ENCODE data around the gene WBP1L. TPM values are rescaled to one million over a fixed set of nuclear protein-coding genes. Genes with fewer than 3 reads are reported as not detected.

WBP1L gene
- total and polyA plus RNA-seq, 2 of the 13 experiments (the other 11 are each of a cell fraction or from before 2014, with no cell fraction given): 8.3 to 12.3 TPM

DNA sequence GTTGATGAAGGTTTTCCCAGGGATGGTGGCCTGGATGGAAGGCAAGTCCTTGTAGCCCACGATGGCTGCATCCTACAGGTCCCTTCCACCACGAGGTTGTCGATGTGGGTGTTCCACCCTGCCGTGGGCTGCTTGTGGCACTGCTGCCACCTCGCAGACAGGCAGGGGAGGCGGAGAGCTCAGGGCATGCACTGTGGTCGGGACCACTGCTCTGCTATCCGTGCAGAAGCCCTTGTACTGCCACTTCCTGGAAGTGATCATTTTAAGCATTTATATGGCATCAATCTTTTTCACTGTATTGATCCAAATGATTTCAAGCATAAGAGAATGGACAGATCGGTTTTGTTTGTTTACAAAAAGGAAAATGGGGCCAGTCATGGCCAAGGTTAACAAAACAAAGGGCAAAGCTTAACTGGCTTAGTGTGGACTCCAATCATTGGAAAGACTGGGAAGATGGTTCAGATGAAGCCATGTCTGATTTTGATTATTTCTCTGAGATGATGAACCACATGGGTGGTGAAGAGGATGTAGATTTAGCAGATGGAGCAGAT, 101.7 kb downstream of the WBP1L start (continued):
- TF ChIP-seq, protein P1, sequence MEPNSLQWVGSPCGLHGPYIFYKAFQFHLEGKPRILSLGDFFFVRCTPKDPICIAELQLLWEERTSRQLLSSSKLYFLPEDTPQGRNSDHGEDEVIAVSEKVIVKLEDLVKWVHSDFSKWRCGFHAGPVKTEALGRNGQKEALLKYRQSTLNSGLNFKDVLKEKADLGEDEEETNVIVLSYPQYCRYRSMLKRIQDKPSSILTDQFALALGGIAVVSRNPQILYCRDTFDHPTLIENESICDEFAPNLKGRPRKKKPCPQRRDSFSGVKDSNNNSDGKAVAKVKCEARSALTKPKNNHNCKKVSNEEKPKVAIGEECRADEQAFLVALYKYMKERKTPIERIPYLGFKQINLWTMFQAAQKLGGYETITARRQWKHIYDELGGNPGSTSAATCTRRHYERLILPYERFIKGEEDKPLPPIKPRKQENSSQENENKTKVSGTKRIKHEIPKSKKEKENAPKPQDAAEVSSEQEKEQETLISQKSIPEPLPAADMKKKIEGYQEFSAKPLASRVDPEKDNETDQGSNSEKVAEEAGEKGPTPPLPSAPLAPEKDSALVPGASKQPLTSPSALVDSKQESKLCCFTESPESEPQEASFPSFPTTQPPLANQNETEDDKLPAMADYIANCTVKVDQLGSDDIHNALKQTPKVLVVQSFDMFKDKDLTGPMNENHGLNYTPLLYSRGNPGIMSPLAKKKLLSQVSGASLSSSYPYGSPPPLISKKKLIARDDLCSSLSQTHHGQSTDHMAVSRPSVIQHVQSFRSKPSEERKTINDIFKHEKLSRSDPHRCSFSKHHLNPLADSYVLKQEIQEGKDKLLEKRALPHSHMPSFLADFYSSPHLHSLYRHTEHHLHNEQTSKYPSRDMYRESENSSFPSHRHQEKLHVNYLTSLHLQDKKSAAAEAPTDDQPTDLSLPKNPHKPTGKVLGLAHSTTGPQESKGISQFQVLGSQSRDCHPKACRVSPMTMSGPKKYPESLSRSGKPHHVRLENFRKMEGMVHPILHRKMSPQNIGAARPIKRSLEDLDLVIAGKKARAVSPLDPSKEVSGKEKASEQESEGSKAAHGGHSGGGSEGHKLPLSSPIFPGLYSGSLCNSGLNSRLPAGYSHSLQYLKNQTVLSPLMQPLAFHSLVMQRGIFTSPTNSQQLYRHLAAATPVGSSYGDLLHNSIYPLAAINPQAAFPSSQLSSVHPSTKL (CRISPR knock-in tag; IDR thresholded peaks at IDR 0.05): peak; percentile 45; the same call in 1 of the 2 replicates
- peak; percentile 25; the same call in 1 of the 2 replicates for TF ChIP-seq THAP11 (CRISPR knock-in tag; IDR thresholded peaks at IDR 0.05)
- TF ChIP-seq, protein P2, sequence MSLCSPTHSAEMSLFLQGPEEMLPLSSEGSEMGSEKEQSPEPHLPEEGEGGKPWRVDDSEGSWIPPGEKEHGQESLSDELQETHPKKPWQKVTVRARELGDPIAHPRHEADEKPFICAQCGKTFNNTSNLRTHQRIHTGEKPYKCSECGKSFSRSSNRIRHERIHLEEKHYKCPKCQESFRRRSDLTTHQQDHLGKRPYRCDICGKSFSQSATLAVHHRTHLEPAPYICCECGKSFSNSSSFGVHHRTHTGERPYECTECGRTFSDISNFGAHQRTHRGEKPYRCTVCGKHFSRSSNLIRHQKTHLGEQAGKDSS (CRISPR knock-in tag; IDR thresholded peaks at IDR 0.05; ENCODE audit: borderline replicate concordance, low read depth): no peak
- TF ChIP-seq SAFB2 (CRISPR knock-in tag; IDR thresholded peaks at IDR 0.05; ENCODE audit: borderline replicate concordance, low read depth): no peak
- no peak for TF ChIP-seq SIN3A (IDR thresholded peaks at IDR 0.05; ENCODE audit: borderline replicate concordance, low read depth, low read length)
- TF ChIP-seq, protein P3, sequence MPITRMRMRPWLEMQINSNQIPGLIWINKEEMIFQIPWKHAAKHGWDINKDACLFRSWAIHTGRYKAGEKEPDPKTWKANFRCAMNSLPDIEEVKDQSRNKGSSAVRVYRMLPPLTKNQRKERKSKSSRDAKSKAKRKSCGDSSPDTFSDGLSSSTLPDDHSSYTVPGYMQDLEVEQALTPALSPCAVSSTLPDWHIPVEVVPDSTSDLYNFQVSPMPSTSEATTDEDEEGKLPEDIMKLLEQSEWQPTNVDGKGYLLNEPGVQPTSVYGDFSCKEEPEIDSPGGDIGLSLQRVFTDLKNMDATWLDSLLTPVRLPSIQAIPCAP (CRISPR knock-in tag; IDR thresholded peaks at IDR 0.05; ENCODE audit: low read depth): no peak
- TF ChIP-seq HNF4A (CRISPR knock-in tag; IDR thresholded peaks at IDR 0.05): peak; percentile 43; the same call in 1 of the 2 replicates
- no peak for TF ChIP-seq PPARG (CRISPR knock-in tag; conservative IDR thresholded peaks at IDR 0.05)
- no peak for TF ChIP-seq ZNF737 (CRISPR knock-in tag; IDR thresholded peaks at IDR 0.05; ENCODE audit: borderline replicate concordance)
- TF ChIP-seq, protein P4, sequence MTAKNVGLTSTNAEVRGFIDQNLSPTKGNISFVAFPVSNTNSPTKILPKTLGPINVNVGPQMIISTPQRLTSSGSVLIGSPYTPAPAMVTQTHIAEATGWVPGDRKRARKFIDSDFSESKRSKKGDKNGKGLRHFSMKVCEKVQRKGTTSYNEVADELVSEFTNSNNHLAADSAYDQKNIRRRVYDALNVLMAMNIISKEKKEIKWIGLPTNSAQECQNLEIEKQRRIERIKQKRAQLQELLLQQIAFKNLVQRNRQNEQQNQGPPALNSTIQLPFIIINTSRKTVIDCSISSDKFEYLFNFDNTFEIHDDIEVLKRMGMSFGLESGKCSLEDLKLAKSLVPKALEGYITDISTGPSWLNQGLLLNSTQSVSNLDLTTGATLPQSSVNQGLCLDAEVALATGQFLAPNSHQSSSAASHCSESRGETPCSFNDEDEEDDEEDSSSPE (CRISPR knock-in tag; IDR thresholded peaks at IDR 0.05): no peak
- TF ChIP-seq, protein P5, sequence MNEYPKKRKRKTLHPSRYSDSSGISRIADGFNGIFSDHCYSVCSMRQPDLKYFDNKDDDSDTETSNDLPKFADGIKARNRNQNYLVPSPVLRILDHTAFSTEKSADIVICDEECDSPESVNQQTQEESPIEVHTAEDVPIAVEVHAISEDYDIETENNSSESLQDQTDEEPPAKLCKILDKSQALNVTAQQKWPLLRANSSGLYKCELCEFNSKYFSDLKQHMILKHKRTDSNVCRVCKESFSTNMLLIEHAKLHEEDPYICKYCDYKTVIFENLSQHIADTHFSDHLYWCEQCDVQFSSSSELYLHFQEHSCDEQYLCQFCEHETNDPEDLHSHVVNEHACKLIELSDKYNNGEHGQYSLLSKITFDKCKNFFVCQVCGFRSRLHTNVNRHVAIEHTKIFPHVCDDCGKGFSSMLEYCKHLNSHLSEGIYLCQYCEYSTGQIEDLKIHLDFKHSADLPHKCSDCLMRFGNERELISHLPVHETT (CRISPR knock-in tag; conservative IDR thresholded peaks at IDR 0.05): no peak
- TF ChIP-seq ZNF101 (CRISPR knock-in tag; IDR thresholded peaks at IDR 0.05; ENCODE audit: borderline replicate concordance, low read depth): no peak
- TF ChIP-seq NCOA5 (CRISPR knock-in tag; IDR thresholded peaks at IDR 0.05): no peak
- no peak for TF ChIP-seq ESRRA (CRISPR knock-in tag; IDR thresholded peaks at IDR 0.05; ENCODE audit: low read depth)
- no peak for TF ChIP-seq KDM4B (CRISPR knock-in tag; IDR thresholded peaks at IDR 0.05)
- no peak for TF ChIP-seq SOX6 (IDR thresholded peaks at IDR 0.05)
- TF ChIP-seq SOX6 (CRISPR knock-in tag; IDR thresholded peaks at IDR 0.05): peak; percentile 49; the same call in 1 of the 2 replicates
- TF ChIP-seq, protein P6, sequence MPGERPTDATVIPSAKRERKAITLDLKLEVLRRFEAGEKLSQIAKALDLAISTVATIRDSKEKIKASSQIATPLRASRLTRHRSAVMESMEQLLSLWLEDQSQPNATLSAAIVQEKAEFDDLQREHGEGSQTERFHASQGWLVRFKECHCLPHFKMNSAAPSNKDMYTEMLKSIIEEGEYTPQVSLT (CRISPR knock-in tag; IDR thresholded peaks at IDR 0.05; ENCODE audit: borderline replicate concordance, low read depth): no peak
- no peak for TF ChIP-seq ASH2L (IDR thresholded peaks at IDR 0.05; ENCODE audit: insufficient read length, low read depth, low read length)
- peak; percentile 33; the same call in 1 of the 2 replicates for TF ChIP-seq PITX1 (CRISPR knock-in tag; IDR thresholded peaks at IDR 0.05)
- TF ChIP-seq ZNF510 (CRISPR knock-in tag; IDR thresholded peaks at IDR 0.05; ENCODE audit: low read depth): no peak
- TF ChIP-seq NFYC (CRISPR knock-in tag; IDR thresholded peaks at IDR 0.05): no peak
